Testis (tissue), 3 donors: ENCODE measurements around the gene TMOD3. TPM values are rescaled to one million over a fixed set of nuclear protein-coding genes. Genes with fewer than 3 reads are reported as not detected.

ENCODE experiments used
- DNase-seq: peaks from one replicate; pipeline ENCODE4 v3.0.0-alpha.2; 2019
- H3K27ac ChIP-seq, 2 donors: fragments of 200-600 bp; sonication (generic); one replicate each; pipeline ENCODE4 v1.5.1; 2019
- H3K27me3 ChIP-seq: fragments of 200-600 bp; sonication (generic); one replicate; pipeline ENCODE4 v1.5.1; 2019
- H3K36me3 ChIP-seq: fragments of 200-600 bp; sonication (generic); one replicate; pipeline ENCODE4 v1.5.1; 2017; ENCODE audit warnings: low read depth; ENCODE audit errors: missing control alignments
- H3K4me1 ChIP-seq: fragments of 200-600 bp; sonication (generic); one replicate; pipeline ENCODE4 v1.5.1; 2019
- H3K4me3 ChIP-seq, 2 donors: fragments of 200-600 bp; sonication (generic); one replicate each; pipeline ENCODE4 v1.5.1; 2017 to 2019
- H3K9me3 ChIP-seq: fragments of 200-600 bp; sonication (generic); one replicate; pipeline ENCODE4 v1.5.1; 2017
- POLR2A ChIP-seq: fragments of 450-650 bp; IDR thresholded peaks from one replicate; pipeline ENCODE4 v1.6.1; 2017; ENCODE audit warnings: antibody characterized with exemption, mild to moderate bottlenecking, moderate library complexity
- whole genome bisulfite sequencing, 2 donors: methylation state at CpG; one replicate each; pipeline ENCODE4 v1.1.5; 2018; 5-methylcytosine and 5-hydroxymethylcytosine counted together
- intact Hi-C: fragments of 100-400 bp; cut with DNase I; formaldehyde crosslinking; loops from one replicate; pipeline ENCODE4 v1.15.1; 2023; ENCODE audit warnings: low total_unique reads
- polyA plus RNA-seq: library from polyadenylated mRNA; stranded (reverse); fragments of 350-450 nt; fragmentation: Illumina TruSeq; extraction: RNeasy Lipid Tissue Mini Kit (QIAGEN cat#74804); gene quantifications from one replicate; pipeline ENCODE4 v1.2.3, GENCODE V29; 2014; ENCODE audit warnings: low read depth, low replicate concordance; ENCODE audit not compliant: insufficient read depth
- total RNA-seq, 2 donors: library from RNA; depleted of rRNA; stranded (reverse); fragments of >200 nt; gene quantifications; one replicate each; pipeline ENCODE4 v1.2.3, GENCODE V29; 2016
- TF ChIP-seq, protein P1 (sequence below), 3 experiments: fragments of 450-650 bp in 2 of 3; fragments of 200-600 bp in 1 of 3; sonication (generic) in 1 of 3; IDR thresholded peaks; one replicate each; pipeline ENCODE4 v1.5.1; 2016 to 2019; ENCODE audit warnings: antibody characterized with exemption in 3 of 3, mild to moderate bottlenecking in 2 of 3, moderate library complexity in 1 of 3

Gene TMOD3
- total and polyA plus RNA-seq, 3 donors from 2014 or later = 15.6 to 21.2 (median 16.6) TPM

GRCh38 chr15:51848811-51849210 lies 19.4 kb downstream of the TMOD3 start:
- H3K4me1 ChIP-seq = peaks cover 5% of the 10 kb centered on the region
- no peaks in the 10 kb centered on the region for H3K36me3 ChIP-seq
- no peak for DNase-seq
- no peaks in the 10 kb centered on the region for H3K27me3 ChIP-seq
- H3K4me3 ChIP-seq = no peak overlapping the region
- 72 to 74% methylated on average over 3 of the region's 3 CpGs for WGBS, 2 donors
- H3K27ac ChIP-seq = no peak overlapping the region
- intact Hi-C loops = no loop called here
- no peaks in the 10 kb centered on the region for H3K9me3 ChIP-seq
- TF ChIP-seq POLR2A = no peak
- TF ChIP-seq, protein P1, sequence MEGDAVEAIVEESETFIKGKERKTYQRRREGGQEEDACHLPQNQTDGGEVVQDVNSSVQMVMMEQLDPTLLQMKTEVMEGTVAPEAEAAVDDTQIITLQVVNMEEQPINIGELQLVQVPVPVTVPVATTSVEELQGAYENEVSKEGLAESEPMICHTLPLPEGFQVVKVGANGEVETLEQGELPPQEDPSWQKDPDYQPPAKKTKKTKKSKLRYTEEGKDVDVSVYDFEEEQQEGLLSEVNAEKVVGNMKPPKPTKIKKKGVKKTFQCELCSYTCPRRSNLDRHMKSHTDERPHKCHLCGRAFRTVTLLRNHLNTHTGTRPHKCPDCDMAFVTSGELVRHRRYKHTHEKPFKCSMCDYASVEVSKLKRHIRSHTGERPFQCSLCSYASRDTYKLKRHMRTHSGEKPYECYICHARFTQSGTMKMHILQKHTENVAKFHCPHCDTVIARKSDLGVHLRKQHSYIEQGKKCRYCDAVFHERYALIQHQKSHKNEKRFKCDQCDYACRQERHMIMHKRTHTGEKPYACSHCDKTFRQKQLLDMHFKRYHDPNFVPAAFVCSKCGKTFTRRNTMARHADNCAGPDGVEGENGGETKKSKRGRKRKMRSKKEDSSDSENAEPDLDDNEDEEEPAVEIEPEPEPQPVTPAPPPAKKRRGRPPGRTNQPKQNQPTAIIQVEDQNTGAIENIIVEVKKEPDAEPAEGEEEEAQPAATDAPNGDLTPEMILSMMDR (IDR thresholded peaks at IDR 0.05) = no peak

DNA sequence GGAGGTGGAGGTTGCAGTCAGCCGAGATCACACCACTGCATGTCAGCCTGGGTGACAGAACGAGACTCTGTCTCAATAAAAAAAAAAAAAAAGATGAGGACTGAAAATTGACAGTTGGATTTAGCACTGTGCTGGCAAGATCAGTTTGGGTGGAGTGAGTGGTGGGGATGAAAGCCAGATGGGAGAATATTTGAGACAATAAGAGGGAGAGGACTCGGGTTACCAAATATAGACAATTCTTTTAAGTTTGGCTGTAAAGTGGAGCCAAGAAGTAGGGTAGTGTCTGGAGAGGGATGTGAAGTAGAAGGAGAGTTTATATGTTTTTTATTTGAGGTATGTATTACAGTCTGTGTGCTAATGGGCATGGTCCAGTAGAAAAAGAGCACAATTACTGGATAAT lies 20.4 kb downstream of the TMOD3 start:
- no peaks in the 10 kb centered on the region for H3K36me3 ChIP-seq
- no peaks in the 10 kb centered on the region for H3K9me3 ChIP-seq
- no peak for DNase-seq
- 84 to 94% methylated on average over 3 of the region's 3 CpGs for WGBS, 2 donors
- no peak overlapping the region for H3K27ac ChIP-seq
- no peak overlapping the region for H3K4me3 ChIP-seq
- intact Hi-C loops = no loop called here
- TF ChIP-seq, protein P1 (IDR thresholded peaks at IDR 0.05) = no peak
- H3K27me3 ChIP-seq = no peaks in the 10 kb centered on the region
- H3K4me1 ChIP-seq = peaks cover 5% of the 10 kb centered on the region

- intact Hi-C loops = no loop called here
- H3K27me3 ChIP-seq = no peaks in the 10 kb centered on the region
- TF ChIP-seq, protein P1 (IDR thresholded peaks at IDR 0.05) = no peak
- H3K9me3 ChIP-seq = no peaks in the 10 kb centered on the region
- H3K27ac ChIP-seq = no peak overlapping the region
- 89 to 93% methylated on average over 2 of the region's 2 CpGs for WGBS, 2 donors
- DNase-seq = no peak
- H3K4me1 ChIP-seq = no peaks in the 10 kb centered on the region
- H3K36me3 ChIP-seq = no peaks in the 10 kb centered on the region
- H3K4me3 ChIP-seq = no peak overlapping the region
These were observed 24.5 kb downstream of the TMOD3 start for GRCh38 chr15:51853998-51854397.

- no peak overlapping the region for H3K4me3 ChIP-seq
- 93 to 100% methylated on average over 1 of the region's 1 CpG for WGBS, 2 donors
- no peaks in the 10 kb centered on the region for H3K4me1 ChIP-seq
- H3K27ac ChIP-seq = no peak overlapping the region
- DNase-seq = no peak
- TF ChIP-seq POLR2A = no peak
- TF ChIP-seq, protein P1 (IDR thresholded peaks at IDR 0.05) = no peak
- H3K9me3 ChIP-seq = no peaks in the 10 kb centered on the region
- H3K27me3 ChIP-seq = no peaks in the 10 kb centered on the region
- intact Hi-C loops = no loop called here
- H3K36me3 ChIP-seq = no peaks in the 10 kb centered on the region
These were observed 26.2 kb downstream of the TMOD3 start for GRCh38 chr15:51855612-51856011.

GRCh38 chr15:51856714-51857380 lies 27.4 kb downstream of the TMOD3 start:
- no peaks in the 10 kb centered on the region for H3K36me3 ChIP-seq
- H3K4me3 ChIP-seq = no peak overlapping the region
- H3K27me3 ChIP-seq = no peaks in the 10 kb centered on the region
- no peak overlapping the region for H3K27ac ChIP-seq
- 89 to 93% methylated on average over 5 of the region's 5 CpGs for WGBS, 2 donors
- H3K4me1 ChIP-seq = no peaks in the 10 kb centered on the region
- no peak for DNase-seq
- TF ChIP-seq, protein P1 (IDR thresholded peaks at IDR 0.05) = no peak
- no peak for TF ChIP-seq POLR2A
- intact Hi-C loops = no loop called here
- no peaks in the 10 kb centered on the region for H3K9me3 ChIP-seq
